ENCODE data around the gene SBNO1.
"Not testable (repeated sequence)": the region's sequence is repeated elsewhere in the genome, so short reads cannot be mapped to it uniquely, and the experiment has no call there.

Gene SBNO1

DNA sequence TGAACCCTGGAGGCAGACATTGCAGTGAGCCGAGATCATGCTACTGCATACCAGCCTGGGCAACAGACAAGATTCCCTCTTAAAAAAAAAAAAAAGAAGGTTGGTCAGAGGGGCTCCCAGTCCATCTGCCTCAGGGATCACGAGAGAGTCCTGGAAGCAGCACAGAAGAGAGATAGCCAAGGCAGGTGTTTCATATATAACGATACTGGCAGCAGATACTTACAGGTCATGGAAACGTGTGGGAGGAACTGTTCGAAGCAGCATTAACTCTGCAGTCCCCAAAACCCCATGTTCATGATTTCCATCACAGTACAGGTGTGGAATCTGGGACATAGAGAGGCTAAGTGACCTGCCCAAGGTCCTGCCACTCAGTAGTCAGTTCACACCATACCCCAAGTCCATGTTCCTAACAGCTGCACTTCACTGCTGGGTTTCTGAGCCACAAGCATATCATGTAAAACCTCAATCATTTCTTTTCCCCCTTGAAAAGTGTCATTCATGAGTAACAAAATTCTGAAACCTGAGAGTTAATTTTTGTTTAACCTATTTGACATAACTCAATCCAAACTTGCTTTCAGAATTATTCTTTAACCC, 109.7 kb downstream of the SBNO1 start:
- FAIRE-seq (no peak), DNase-seq (ENCODE audit: extremely low spot score, insufficient read length, low read depth) (no peak)

DNA sequence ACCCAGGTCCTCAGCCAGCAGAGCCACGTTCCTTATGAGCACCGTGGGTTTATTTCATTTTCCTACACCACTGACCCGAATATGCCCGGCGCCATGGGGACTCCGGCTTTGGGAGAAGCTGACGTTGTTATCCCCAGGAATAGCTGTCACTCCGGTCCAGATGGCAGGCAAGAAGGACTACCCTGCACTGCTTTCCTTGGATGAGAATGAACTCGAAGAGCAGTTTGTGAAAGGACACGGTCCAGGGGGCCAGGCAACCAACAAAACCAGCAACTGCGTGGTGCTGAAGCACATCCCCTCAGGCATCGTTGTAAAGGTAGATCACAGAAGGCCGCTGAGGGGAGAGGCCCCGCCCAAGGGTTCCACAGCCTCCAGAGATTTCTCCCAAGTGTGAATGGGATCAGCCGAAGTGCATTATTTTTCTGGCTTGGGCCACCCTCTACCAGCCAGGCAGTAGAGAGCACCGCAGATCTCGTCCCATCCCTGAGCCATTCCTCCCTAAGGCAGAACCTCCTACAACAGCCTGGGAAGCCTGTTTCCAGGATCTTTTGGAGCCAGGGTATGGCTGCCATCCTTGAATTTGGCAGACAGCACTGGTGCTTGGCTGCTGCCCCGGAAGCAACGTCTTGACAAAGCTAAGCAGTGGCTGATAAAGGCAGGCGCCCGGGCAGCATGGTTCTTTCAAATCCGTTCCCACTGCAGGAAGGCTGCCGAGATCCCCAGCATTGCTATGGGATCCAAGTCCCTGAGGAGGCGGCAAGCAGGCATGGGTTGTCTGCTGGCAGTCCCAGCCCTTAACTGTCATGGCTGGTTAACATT, 110.8 kb downstream of the SBNO1 start:
- DNase-seq (ENCODE audit: extremely low spot score, insufficient read length, low read depth) (no peak), FAIRE-seq (no peak)

DNA sequence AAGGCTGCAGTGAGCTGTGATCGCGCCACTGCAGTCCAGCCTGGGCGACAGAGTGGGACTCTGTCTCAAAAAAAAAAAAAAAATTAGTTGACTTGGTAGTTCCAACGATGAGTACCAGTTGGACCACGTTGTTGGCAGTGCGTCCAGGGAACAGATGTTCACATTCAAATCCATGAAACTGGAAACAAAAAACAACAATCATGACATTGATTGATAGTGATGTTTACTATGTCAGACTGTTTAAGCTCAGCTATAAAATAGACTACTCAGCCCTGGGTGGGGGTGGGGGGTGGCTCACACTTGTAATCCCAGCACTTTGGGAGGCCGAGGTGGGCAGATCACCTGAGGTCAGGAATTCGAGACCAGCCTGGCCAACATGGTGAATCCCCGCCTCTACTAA, 112.3 kb downstream of the SBNO1 start:
- FAIRE-seq; DNase-seq (ENCODE audit: extremely low spot score, insufficient read length, low read depth): not testable (repeated sequence)

DNA sequence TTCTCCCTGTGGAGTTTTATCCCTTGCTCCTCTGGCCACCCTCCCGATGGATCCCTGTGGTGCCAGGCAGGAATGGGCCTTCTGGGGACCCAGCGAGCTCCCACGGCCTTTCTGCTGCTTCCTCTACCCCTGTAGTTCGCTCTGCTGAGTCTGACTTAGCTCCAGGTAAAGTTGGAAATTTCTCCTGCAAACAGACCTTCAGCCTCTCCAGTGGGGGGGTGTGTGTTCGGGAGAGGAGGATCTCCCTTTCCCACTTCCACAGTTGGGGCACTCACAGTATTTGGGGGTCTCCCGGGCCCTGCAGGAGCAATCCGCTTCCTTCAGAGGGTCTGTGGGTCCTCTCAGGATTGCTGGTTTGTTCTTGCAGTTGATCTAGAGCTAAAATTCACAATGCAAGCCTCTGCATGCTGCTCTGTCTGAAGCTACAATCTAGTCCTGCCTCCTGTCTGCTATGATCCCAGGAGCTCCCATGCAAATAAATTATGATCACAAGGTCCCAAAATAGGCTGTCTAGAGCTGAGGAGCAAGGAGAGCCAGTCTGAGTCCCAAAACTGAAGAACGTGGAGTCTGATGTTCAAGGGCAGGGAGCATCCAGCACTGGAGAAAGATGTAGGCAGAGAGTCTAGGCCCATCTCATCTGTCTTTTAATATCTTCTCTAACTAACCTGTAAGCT, 113.1 kb downstream of the SBNO1 start:
- DNase-seq (ENCODE audit: extremely low spot score, insufficient read length, low read depth) (no peak), FAIRE-seq (no peak)

DNA sequence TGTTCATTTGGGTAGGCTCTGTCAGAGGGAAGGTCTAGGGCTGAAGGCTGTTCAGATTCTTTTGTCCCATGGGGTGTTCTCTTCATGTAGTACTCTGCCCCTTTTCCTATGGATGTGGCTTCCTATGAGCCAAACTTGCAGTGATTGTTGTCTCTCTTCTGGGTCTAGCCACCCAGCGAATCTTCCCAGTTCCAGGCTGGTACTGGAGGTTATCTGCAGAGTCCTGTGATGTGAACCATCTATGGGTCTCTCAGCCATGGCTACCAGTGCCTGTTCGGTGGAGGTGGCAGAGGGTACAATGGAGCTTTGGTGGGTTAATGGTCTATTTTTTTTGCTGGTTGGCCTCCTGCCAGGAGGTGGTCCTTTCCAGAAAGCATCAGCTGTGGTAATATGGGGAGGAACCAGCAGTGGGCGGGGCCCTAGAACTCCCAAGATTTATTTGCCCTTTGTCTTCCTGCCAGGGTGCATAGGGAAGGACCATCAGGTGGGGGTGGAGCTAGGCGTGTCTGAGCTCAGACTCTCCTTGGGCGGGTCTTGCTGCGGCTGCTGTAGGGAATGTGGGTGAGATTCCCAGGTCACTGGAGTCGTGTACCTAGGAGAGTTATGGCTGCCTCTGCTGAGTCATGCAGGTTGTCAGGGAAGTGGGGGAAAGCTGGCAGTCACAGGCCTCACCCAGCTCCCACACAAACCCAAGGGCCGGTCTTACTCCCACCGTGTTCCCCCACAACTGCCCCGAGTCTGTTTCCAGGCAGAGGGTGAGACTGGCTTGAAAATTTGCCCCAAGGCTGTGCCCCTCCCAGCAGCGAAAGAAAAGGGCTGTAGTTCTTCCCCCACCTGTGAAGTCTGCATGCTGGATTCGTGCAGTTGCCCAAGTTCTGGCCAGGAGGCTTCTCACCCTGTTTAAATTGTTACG, 113.9 kb downstream of the SBNO1 start:
- FAIRE-seq, result no peak
- no peak for DNase-seq (ENCODE audit: extremely low spot score, insufficient read length, low read depth)

DNA sequence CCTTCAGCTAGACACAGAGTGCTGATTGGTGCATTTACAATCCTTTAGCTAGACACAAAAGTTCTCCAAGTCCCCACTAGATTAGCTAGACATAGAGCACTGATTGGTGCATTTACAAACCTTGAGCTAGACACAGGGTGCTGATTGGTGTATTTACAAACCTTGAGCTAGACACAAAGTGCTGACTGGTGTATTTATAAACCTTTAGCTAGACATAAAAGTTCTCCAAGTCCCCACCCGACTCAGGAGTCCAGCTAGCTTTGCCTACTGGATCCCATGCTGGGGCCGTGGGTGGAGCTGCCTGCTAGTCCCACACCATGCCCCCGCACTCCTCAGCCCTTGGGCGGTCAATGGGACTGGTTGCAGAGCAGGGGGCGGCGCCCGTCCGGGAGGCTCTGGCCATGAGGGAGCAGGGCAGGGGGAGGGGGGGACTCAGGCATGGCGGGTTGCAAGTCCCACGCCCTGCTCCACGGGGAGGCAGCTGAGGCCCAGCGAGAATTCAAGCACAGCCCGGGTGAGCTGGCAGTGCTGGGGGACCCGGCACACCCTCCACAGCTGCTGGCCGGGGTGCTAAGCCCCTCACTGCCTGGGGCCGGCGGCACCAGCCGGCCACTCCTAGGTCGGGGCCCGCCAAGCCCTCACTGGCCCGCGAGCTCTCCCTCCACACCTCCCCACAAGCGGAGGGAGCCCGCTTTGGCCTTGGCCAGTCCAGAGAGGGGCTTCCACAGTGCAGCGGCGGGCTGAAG, 115.5 kb downstream of the SBNO1 start:
- FAIRE-seq; DNase-seq (ENCODE audit: extremely low spot score, insufficient read length, low read depth): not testable (repeated sequence)

DNA sequence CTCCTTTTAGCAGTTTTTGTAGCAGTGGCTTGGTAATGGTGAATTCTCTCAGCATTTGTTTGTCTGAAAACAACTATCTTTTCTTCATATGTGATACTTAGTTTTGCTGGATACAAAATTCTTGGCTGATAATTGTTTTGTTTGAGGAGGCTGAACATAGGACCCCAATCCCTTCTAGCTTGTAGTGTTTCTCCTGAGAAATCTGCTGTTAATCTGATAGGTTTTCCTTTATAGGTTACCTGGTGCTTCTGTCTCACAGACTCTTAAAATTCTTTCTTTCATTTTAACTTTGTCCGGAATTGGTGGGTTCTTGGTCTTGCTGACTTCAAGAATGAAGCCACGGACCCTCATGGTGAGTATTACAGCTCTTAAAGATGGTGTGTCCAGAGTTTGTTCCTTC, 116.5 kb downstream of the SBNO1 start:
- DNase-seq (ENCODE audit: extremely low spot score, insufficient read length, low read depth); FAIRE-seq: not testable (repeated sequence)

DNA sequence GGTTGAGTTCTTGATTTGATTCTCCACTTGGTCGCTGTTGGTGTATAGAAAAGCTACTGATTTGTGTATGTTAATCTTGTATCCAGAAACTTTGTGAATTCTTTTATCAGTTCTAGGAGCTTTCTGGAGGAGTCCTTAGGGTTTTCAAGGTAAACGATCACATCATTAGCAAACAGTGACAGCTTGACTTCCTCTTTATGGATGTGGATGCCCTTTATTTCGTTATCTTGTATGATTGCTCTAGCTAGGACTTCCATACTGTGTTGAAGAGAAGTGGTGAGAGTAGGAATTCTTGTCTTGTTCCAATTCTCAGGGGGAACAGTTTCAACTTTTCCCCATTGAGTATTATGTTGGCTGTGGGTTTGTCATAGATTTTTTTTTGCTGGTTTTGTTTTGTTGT, 119.0 kb downstream of the SBNO1 start:
- DNase-seq (ENCODE audit: extremely low spot score, insufficient read length, low read depth) (no peak), FAIRE-seq (no peak)

DNA sequence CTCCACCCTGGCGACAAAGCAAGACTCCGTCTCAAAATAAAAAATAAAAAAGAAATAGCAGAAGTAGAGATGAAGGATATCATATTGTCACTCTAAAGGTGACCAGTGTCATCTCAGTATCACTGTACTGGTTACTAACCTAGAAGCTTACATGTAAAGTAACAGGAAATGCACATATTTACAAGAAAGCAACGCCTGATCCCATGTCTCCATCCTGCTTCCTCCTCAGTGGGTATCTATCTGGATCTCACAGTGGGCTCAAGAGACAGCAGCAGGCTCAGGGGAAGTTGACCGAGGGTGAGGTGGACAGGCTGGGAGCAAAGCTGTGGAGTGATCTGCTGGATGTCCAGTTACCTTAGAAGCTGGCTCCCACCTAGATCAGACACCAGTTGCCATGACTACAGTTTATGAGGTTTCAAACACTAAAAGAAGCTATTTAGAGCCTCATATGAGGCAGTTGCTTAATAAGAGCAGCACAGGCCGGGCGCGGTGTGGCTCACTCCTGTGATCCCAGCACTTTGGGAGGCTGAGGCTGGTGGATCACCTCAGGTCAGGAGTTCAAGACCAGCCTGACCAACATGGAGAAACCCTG, 120.9 kb downstream of the SBNO1 start:
- DNase-seq (ENCODE audit: extremely low spot score, insufficient read length, low read depth), result no peak
- FAIRE-seq, result no peak

DNA sequence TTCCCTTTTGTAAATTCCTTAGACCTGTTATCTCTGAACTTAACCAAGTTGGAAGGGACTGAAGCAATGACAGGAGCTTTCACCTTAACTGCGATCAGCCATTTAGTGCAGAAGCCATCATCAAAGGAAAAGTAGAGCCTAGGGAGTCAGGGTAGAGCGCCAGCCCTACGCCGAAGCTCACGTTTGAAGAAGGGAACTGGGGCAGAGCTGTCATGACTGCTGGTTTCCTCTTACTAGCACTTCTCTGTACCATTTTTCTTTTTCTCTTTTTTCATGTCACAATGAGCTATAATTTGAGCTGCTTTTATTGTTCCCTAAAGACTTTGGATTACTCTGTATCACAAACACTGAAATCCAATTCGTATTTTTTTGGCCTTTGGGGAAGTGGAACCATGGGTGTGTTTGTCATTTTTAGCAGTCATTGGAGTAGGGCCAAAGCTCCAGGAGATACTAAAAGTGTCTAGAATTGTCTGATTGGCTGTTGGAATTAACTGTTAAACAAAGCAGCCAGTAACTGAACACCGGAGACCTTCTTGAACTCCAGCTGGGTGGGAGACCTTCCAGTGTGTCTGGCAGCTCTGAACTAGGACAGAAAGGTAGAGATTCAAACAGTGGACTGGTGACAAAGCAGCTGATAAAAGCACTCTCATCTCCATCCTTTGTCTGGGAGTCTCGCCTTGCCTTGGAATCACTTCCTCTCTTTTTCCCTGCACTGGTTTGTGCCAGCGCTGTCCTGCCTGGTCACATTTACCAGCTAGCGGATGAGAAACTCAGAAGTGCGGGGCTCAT, 122.3 kb downstream of the SBNO1 start:
- no peak for DNase-seq (ENCODE audit: extremely low spot score, insufficient read length, low read depth)
- FAIRE-seq, result no peak
